Stimulated activated naive B cell treated with anti-CD40 and anti-IgM and Interleukin-4, amounts not matched to agents 10 μg/mL and 1 μg/mL and 100 μg/mL, for 72 hours (primary cell): ENCODE measurements around the gene ARHGEF18.
"Not testable (repeated sequence)": the region's sequence is repeated elsewhere in the genome, so short reads cannot be mapped to it uniquely, and the experiment has no call there.

Source experiments
- ATAC-seq, 2 donors: fragments of 150-1000 bp; cut with Tn5 transposase; replicated peaks; 2 replicates each; pipeline ENCODE4 v1.10.0; 2021; ENCODE audit warnings: moderate library complexity in 1 of 2
- DNase-seq: peaks from one replicate; pipeline ENCODE4 v3.0.0; 2021
- H3K27ac Mint-ChIP-seq: one replicate; pipeline ENCODE4 v1.8.0; 2022; ENCODE audit warnings: mild to moderate bottlenecking, mixed read lengths
- H3K27me3 Mint-ChIP-seq, 2 donors: one replicate each; pipeline ENCODE4 v1.8.0; 2022; ENCODE audit warnings: mixed read lengths in 2 of 2
- H3K36me3 Mint-ChIP-seq, 2 donors: one replicate each; pipeline ENCODE4 v1.8.0; 2022; ENCODE audit warnings: mixed read lengths in 2 of 2, mild to moderate bottlenecking in 1 of 2
- H3K4me1 Mint-ChIP-seq, 2 donors: one replicate each; pipeline ENCODE4 v1.8.0; 2022; ENCODE audit warnings: mixed read lengths in 2 of 2, mild to moderate bottlenecking in 1 of 2
- H3K4me3 Mint-ChIP-seq, 2 donors: one replicate each; pipeline ENCODE4 v1.8.0; 2022; ENCODE audit warnings: mild to moderate bottlenecking in 2 of 2, mixed read lengths in 2 of 2, moderate library complexity in 1 of 2
- H3K9me3 Mint-ChIP-seq, 2 donors: one replicate each; pipeline ENCODE4 v1.8.0; 2022; ENCODE audit warnings: mixed read lengths in 2 of 2, mild to moderate bottlenecking in 1 of 2

The ARHGEF18 gene

DNA sequence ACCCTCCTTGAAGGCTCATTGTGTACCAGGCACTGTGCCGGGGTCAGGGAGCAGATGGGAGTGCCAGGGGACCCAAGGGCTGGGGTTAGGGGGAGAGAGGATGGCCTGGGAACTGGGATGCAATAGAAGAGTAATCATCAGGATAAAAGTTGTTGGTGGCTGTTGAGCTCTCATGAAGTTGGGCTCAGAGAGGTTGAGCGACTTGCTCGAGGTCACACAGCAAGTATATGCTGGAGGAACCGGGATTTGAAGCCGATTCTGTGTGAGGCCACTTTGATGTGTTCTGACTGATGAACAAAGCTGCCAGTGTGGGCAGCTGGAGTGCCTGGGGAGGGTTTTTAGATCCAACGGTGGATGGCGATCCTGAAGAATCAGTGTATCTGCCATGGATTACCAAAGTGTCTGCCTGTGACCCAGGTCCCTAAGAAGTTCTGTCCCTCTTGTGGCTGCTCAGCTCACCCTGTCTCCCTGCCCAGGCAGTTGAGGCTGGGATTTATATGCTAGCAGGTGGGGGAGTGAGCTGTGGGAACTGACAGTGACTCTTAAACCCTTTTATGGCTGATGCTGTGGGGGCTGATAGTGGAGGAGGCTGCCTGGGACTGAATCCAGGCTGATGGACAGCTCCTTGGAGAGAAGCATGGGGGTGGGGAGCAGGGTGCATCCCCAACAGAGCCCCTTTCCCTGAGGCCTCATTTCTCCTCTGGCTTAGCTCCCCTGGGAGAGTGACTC is 8.3 kb downstream of the ARHGEF18 start:
- Mint-ChIP-seq H3K4me1 (peaks cover 34 to 63% of the 10 kb centered on the region in 2 donors), H3K4me3 (no peak overlapping the region), H3K27ac (peak overlapping the region; percentile 72), H3K36me3 (peaks cover 10 to 21% of the 10 kb centered on the region in 2 donors), H3K9me3 (peaks cover 6 to 10% of the 10 kb centered on the region in 2 donors), H3K27me3 (no peaks in the 10 kb centered on the region)
- no peak for ATAC-seq
- DNase-seq: no peak

DNA sequence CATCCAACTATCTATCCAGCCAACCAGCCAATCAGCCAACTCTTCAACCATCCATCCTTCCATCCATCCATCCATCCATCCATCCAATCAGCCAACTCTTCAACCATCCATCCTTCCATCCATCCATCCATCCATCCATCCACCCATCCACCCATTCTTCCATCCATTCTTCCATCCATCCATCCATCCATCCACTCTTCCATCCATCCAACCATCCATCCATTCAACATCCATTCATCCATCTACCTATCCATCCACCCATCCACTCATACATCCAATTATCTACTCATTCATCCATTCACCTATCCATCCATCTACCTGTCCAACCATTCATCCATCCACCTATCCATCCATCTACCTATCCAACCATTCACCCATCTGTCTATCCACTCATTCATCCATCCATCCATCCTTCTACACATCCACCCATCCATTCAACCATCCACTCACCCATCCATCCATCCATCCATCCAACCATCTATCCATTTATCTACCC is 9.4 kb downstream of the ARHGEF18 start:
- ATAC-seq (no peak), DNase-seq (no peak)
- no peak overlapping the region for H3K4me3 Mint-ChIP-seq
- H3K27ac Mint-ChIP-seq: peak overlapping the region; percentile 33
- H3K9me3 Mint-ChIP-seq: peaks cover 4 to 8% of the 10 kb centered on the region in 2 donors
- H3K4me1 Mint-ChIP-seq: peaks cover 38 to 72% of the 10 kb centered on the region in 2 donors
- H3K27me3 Mint-ChIP-seq: no peaks in the 10 kb centered on the region
- peaks cover 12 to 23% of the 10 kb centered on the region in 2 donors for H3K36me3 Mint-ChIP-seq

DNA sequence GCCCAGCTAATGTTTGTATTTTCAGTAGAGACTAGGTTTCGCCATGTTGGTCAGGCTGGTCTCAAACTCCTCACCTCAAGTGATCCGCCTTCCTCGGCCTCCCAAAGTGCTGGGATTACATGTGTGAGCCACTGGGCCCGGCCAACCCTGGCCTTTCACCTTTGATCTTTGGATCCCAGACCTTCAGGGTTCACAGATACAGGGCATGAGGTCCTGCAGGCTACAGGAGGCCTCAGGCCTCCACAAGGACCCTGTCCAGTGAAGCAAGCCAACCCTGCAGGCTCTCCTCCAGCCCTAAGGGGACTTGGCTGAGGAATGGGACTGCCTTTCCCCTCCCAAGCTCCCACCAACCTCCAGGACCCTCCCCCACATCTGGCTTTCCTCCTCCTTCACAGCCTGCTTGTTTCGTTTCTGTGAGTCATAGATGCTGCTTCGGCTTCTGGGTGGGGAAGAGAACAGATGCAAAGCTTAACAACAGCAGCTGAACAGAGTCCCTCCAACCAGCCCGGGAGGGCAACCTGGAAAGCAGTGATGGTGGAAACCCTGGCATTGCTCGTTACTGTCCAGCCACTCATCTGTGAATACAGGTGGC is 11.8 kb downstream of the ARHGEF18 start:
- ATAC-seq: no peak
- H3K27me3 Mint-ChIP-seq: no peaks in the 10 kb centered on the region
- H3K9me3 Mint-ChIP-seq: peaks cover 4 to 8% of the 10 kb centered on the region in 2 donors
- H3K27ac Mint-ChIP-seq: peak overlapping the region; percentile 15
- no peak for DNase-seq
- peaks cover 14 to 27% of the 10 kb centered on the region in 2 donors for H3K36me3 Mint-ChIP-seq
- H3K4me1 Mint-ChIP-seq: peaks cover 39 to 64% of the 10 kb centered on the region in 2 donors
- H3K4me3 Mint-ChIP-seq: no peak overlapping the region

DNA sequence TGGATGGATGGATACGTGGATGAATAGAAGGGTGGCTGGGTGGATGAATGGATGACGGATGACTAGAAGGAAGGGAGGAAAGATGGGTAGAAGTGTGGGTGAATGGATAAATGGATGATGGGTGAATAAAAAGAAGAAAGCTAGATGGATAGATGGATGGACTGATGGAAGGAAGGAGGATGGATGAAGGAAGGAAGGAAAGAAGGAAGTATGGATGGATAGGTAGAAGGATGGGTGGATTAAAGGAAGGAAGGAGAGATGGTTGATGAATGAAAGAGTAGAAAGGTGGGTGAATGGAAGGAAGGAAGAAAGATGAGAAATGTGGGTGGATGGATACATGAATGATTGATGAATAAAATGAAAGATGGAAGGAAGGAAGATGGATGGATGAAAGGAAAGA is 14.5 kb downstream of the ARHGEF18 start:
- peaks cover 26 to 38% of the 10 kb centered on the region in 2 donors for H3K4me1 Mint-ChIP-seq
- ATAC-seq (no peak), DNase-seq (no peak)
- H3K9me3 Mint-ChIP-seq: peaks cover 2 to 3% of the 10 kb centered on the region in 2 donors
- H3K27me3 Mint-ChIP-seq: no peaks in the 10 kb centered on the region
- H3K27ac Mint-ChIP-seq: no peak overlapping the region
- H3K36me3 Mint-ChIP-seq: peaks cover 8 to 22% of the 10 kb centered on the region in 2 donors
- H3K4me3 Mint-ChIP-seq: no peak overlapping the region

DNA sequence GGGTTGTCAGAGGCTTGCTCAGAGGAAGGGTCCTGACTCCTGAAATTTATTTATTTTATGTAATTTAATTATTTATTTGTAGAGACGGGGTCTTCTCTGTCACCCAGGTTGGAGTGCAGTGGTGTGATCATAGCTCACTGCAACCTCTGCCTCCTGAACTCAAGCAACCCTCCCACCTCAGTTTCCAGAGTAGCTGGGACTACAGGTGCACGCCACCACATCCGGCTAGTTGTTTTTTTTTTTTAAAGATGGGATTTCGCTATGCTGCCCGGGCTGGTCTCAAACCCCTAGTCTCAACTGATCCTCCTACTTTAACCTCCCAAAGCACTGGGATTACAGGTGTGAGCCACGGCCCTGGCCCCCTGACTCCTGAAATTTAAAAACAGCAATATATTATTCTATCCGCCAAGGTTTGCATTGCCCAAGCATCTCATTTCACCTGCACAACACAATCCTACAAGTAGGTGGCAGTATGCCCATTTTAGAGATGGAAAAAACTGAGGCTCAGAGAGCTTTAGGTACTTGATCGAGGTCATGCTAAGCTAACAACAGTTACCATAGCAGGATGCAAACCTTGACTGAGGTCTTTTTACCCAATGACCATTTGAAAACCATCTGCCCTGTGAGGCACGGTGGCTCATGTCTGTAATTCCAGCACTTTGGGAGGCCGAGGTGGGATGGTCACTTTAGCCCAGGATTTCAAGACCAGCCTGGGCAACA is 18.1 kb downstream of the ARHGEF18 start:
- peaks cover 15 to 23% of the 10 kb centered on the region in 2 donors for H3K4me1 Mint-ChIP-seq
- H3K9me3 Mint-ChIP-seq: no peaks in the 10 kb centered on the region
- ATAC-seq: peak; percentile 69 to 76
- H3K4me3 Mint-ChIP-seq: no peak overlapping the region
- no peaks in the 10 kb centered on the region for H3K27me3 Mint-ChIP-seq
- H3K36me3 Mint-ChIP-seq: peaks cover 7 to 25% of the 10 kb centered on the region in 2 donors
- peak overlapping the region; percentile 84 for H3K27ac Mint-ChIP-seq
- peak; percentile 35 for DNase-seq

DNA sequence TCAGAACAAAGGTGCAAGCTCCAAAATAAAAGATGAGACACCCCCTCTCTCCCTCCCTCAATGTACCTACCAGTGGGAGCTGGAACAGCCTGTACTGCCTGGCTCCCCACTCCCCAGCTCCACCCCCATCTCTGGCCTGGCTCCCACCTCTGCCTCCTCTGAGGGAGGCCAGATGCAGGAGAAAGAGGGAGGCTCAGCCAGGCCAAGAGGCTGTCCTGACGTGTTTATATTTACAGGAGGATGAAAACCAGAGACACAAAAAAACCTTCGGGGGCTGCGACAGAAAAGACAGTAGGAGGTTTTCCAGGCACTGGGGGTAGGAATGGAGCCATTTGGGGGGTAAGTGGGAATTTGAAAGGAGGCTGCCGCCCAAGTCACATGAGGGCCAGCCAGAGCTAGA is 19.7 kb downstream of the ARHGEF18 start:
- DNase-seq (no peak), ATAC-seq (no peak)
- H3K27ac Mint-ChIP-seq: peak overlapping the region; percentile 84
- H3K36me3 Mint-ChIP-seq: peaks cover 5 to 23% of the 10 kb centered on the region in 2 donors
- H3K27me3 Mint-ChIP-seq: no peaks in the 10 kb centered on the region
- no peaks in the 10 kb centered on the region for H3K9me3 Mint-ChIP-seq
- H3K4me1 Mint-ChIP-seq: peaks cover 7 to 9% of the 10 kb centered on the region in 2 donors
- H3K4me3 Mint-ChIP-seq: no peak overlapping the region

DNA sequence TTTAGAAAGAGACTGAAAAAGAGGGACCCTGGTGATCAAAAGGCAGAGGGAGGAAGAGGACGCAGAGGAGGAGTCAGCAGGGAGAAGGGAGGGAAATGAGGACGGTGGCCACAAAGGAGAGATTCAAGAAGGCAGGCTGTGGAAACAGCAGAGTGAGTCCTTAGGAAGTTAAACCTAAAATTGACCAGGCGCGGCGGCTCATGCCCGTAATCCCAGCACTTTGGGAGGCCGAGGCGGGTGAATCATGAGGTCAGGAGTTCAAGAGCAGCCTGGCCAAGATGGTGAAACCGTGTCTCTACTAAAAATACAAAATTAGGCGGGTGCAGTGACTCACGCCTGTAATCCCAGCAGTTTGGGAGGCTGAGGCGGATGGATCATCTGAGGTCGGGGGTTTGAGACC is 20.1 kb downstream of the ARHGEF18 start:
- not testable (repeated sequence) for H3K27me3 Mint-ChIP-seq, DNase-seq, H3K9me3 Mint-ChIP-seq, H3K4me3 Mint-ChIP-seq, ATAC-seq, H3K4me1 Mint-ChIP-seq
- peak overlapping the region; percentile 84 for H3K27ac Mint-ChIP-seq
- H3K36me3 Mint-ChIP-seq: peaks cover 5 to 19% of the 10 kb centered on the region in 2 donors

DNA sequence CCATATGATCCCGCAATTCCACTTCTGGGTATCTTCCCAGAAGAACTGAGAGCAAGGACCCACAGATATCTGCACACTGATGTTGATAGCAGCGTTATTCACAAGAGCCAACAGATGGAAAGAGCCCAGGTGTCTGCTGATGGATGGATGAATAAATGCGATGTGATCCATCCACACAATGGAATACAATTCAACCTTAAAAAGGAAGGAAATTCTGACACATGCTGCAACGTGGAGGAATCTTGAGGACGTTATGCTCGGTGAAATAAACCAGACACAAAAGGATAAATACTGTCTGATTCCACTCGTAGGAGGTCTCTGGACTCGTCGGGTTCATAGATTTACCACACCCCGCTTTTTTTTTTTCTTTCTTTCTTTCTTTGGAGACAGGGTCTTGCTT is 21.8 kb downstream of the ARHGEF18 start:
- peaks cover 0 to 2% of the 10 kb centered on the region in 2 donors for H3K4me1 Mint-ChIP-seq
- DNase-seq (no peak), ATAC-seq (no peak)
- H3K36me3 Mint-ChIP-seq: peaks cover 5 to 15% of the 10 kb centered on the region in 2 donors
- H3K27ac Mint-ChIP-seq: peak overlapping the region; percentile 72
- H3K27me3 Mint-ChIP-seq: no peaks in the 10 kb centered on the region
- no peaks in the 10 kb centered on the region for H3K9me3 Mint-ChIP-seq
- no peak overlapping the region for H3K4me3 Mint-ChIP-seq

DNA sequence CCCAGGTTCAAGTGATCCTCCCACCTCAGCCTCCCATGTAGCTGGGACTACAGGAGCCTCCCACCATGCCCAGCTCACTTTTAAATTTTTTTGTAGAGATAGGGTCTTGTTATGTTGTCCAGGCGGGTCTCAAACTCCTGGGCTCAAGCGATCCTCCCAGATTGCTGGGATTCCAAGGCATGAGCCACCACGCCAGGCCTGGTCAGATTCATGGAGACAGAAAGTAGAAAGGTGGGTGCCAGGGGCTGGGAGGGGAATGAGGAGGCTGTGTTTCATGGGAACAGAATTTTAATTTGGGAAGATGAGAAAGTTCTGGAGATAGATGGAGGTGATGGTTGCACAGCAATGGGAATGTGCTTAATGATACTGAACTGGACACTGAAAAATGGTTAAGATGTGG is 22.3 kb downstream of the ARHGEF18 start:
- DNase-seq (no peak), ATAC-seq (no peak)
- H3K4me1 Mint-ChIP-seq: peaks cover 0 to 4% of the 10 kb centered on the region in 2 donors
- H3K27me3 Mint-ChIP-seq: no peaks in the 10 kb centered on the region
- peak overlapping the region; percentile 72 for H3K27ac Mint-ChIP-seq
- H3K36me3 Mint-ChIP-seq: peaks cover 5 to 15% of the 10 kb centered on the region in 2 donors
- no peaks in the 10 kb centered on the region for H3K9me3 Mint-ChIP-seq
- H3K4me3 Mint-ChIP-seq: no peak overlapping the region

DNA sequence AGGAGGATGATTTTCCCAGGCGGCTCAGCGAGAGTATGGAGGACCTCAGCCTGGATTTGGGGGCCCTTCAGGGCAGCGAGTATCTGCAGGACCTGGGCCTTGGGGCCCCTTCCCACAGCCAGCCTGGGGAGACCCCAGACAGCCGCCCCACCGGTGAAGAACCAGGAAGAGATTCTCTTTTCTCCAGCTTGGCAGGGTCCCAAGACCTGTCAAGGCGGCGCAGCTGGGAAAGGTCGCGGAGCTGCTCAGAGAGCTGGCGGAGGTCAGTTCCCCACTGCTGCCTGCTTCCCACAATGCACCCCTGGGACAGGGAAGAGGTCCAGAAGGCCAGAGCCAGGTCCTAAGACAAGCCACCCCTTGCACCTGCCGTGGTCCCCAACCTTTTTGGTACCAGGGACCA is 24.1 kb downstream of the ARHGEF18 start:
- no peaks in the 10 kb centered on the region for H3K9me3 Mint-ChIP-seq
- ATAC-seq (no peak), DNase-seq (no peak)
- peaks cover 0 to 4% of the 10 kb centered on the region in 2 donors for H3K4me1 Mint-ChIP-seq
- H3K36me3 Mint-ChIP-seq: peaks cover 5 to 15% of the 10 kb centered on the region in 2 donors
- no peak overlapping the region for H3K4me3 Mint-ChIP-seq
- peak overlapping the region; percentile 26 for H3K27ac Mint-ChIP-seq
- H3K27me3 Mint-ChIP-seq: no peaks in the 10 kb centered on the region

DNA sequence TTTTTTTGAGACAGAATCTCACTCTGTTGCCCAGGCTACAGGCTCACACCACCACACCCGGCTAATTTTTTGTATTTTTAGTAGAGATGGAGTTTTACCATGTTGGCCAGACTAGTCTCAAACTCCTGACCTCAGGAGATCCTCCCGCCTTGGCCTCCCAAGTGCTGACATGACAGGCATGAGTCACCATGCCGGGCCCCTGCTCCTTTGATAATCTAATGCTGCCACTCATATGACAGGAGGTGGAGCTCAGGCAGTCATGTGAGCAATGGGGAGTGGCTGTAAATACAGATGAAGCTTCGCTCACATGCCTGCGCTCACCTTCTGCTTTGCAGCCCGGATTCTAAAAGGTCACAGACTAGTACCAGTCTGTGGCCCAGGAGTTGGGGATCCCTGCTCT is 25.1 kb downstream of the ARHGEF18 start:
- no peaks in the 10 kb centered on the region for H3K9me3 Mint-ChIP-seq
- ATAC-seq (no peak), DNase-seq (no peak)
- H3K27ac Mint-ChIP-seq: no peak overlapping the region
- no peaks in the 10 kb centered on the region for H3K27me3 Mint-ChIP-seq
- H3K4me3 Mint-ChIP-seq: no peak overlapping the region
- H3K36me3 Mint-ChIP-seq: peaks cover 5 to 10% of the 10 kb centered on the region in 2 donors
- peaks cover 0 to 5% of the 10 kb centered on the region in 2 donors for H3K4me1 Mint-ChIP-seq

DNA sequence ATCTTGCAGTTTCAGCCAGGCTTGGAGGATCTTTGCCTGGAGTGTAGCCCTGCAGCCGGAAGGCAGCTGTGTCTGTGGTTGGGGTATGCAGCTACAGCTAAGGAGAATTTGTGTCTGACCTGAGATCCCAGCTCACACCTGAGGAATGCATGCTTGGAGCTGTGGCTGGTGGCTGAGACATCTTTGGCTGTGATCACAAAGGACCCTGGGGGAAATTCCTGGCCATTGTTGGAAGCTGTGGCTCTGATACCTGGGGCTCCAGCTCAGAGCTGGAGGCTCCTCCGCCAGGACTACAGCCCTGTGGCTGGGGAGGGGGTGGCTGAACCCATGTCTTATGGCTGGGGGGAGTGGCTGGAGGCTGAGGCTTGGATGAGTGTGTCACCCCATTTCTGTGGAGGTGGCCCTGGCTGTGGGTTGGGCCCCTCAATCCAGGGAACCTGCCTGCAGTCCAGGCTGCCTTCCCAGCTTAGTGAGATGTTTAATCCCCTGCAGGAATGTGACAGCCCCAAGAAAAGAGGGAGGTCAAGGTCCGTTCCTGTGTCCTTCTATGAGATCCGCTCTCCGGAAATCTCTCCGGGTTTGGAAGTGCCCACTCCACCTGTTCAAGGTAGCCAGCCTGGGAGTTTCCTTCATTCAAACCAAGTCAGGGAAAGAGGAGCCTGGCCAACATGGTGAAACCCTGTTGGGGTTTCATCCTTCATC is 27.6 kb downstream of the ARHGEF18 start:
- no peaks in the 10 kb centered on the region for H3K9me3 Mint-ChIP-seq
- H3K36me3 Mint-ChIP-seq: peaks cover 3 to 14% of the 10 kb centered on the region in 2 donors
- no peak for DNase-seq
- H3K27me3 Mint-ChIP-seq: no peaks in the 10 kb centered on the region
- H3K27ac Mint-ChIP-seq: peak overlapping the region; percentile 80
- H3K4me3 Mint-ChIP-seq: no peak overlapping the region
- H3K4me1 Mint-ChIP-seq: peaks cover 0 to 23% of the 10 kb centered on the region in 2 donors
- no peak for ATAC-seq

DNA sequence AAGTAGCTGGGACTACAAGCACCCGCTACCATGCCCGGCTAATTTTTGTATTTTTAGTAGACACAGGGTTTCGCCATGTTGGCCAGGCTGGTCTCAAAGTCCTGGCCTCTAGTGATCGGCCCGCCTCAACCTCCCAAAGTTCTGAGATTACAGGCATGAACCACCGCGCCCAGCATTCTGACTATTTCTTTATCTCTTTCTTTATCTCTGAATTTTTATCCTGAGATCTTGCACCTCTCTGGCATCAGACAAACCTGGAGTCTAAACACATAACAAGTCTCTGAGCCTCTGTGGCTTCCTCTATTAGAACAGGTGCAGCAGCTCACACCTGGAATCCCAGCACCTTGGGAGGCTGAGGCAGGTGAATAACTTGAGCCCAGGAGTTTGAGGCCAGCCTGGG is 28.5 kb downstream of the ARHGEF18 start:
- ATAC-seq (no peak), DNase-seq (no peak)
- Mint-ChIP-seq H3K27me3 (no peaks in the 10 kb centered on the region), H3K36me3 (peaks cover under 1 to 8% of the 10 kb centered on the region in 2 donors), H3K4me3 (no peak overlapping the region), H3K27ac (peak overlapping the region; percentile 76), H3K9me3 (no peaks in the 10 kb centered on the region), H3K4me1 (peaks cover 0 to 23% of the 10 kb centered on the region in 2 donors)

DNA sequence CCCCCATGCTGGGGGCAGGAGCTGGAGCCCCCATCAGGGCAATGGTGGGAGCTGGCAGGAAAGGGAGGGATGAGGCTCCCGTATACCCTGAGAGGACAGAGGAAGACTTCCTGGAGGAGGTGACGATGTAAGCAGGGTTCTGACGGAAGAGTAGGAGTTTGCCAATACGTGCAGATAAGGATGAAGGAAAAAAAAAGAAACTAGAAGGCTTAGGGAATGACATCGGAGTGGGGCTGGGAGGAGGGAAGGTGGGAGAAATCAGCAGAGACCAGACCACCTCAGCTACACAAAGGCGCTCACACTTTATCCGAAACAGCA is 32.3 kb downstream of the ARHGEF18 start:
- DNase-seq (no peak), ATAC-seq (no peak)
- H3K27ac Mint-ChIP-seq: peak overlapping the region; percentile 92
- peaks cover 4 to 25% of the 10 kb centered on the region in 2 donors for H3K4me1 Mint-ChIP-seq
- H3K9me3 Mint-ChIP-seq: no peaks in the 10 kb centered on the region
- no peaks in the 10 kb centered on the region for H3K27me3 Mint-ChIP-seq
- peaks cover 5 to 11% of the 10 kb centered on the region in 2 donors for H3K36me3 Mint-ChIP-seq
- no peak overlapping the region for H3K4me3 Mint-ChIP-seq
